Epithelial cell of esophagus (primary cell): ENCODE data around the gene FARS2.
A peak's percentile ranks its signal among the peaks of the same experiment; 100 is the strongest.

Experiments
- DNase-seq: peaks from one replicate; pipeline ENCODE4 v3.0.0; 2010; ENCODE audit warnings: low read depth
- H3K4me3 ChIP-seq: 2 replicates; pipeline ENCODE4 v1.5.1; 2011; ENCODE audit warnings: mild to moderate bottlenecking, low read length, control low read depth
- TF ChIP-seq, protein P1 (sequence below): IDR thresholded peaks from 2 replicates; pipeline ENCODE4 v1.5.1; 2011; ENCODE audit warnings: low read depth, mild to moderate bottlenecking, low read length, control low read depth, inconsistent platforms; ENCODE audit not compliant: insufficient read depth; ENCODE audit errors: missing control alignments

The FARS2 gene

DNA sequence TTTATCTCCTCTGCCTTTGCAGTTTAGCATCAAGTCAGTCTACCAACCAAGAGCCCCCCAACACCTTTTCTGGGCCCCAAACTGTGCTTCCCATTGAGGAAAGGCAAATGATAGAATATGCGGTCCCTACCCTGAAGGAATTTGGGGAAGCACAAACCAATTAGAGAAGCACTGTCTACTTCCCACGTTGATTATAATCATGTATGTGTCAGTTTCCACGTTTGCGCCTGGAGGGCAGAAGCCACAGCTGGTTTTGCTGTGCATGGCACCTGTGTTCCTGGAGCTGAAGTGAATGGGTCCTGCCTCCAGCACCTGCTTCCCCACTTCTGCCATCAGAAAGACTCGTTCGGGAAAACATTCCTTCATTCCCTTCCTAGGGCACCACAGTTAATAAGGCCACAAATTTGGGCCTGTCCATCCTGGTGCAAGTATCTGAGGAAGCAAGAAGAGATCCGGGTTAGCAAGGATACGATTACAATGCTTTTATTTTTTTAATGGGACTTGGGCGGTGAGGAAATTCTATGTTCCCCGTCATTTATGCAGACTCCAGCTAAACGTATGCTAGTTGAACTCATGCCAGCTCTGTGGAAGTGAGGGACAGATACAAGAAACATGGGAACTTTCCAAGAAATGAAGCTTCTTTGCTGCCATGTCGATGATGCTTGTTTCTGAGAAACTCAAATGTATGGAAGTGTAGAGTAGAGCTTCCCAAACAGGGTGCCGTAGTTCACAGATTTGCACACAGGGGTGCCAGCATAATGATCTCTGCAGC is 411.9 kb downstream of the FARS2 start:
- H3K4me3 ChIP-seq = no peak overlapping the region
- TF ChIP-seq, protein P1, sequence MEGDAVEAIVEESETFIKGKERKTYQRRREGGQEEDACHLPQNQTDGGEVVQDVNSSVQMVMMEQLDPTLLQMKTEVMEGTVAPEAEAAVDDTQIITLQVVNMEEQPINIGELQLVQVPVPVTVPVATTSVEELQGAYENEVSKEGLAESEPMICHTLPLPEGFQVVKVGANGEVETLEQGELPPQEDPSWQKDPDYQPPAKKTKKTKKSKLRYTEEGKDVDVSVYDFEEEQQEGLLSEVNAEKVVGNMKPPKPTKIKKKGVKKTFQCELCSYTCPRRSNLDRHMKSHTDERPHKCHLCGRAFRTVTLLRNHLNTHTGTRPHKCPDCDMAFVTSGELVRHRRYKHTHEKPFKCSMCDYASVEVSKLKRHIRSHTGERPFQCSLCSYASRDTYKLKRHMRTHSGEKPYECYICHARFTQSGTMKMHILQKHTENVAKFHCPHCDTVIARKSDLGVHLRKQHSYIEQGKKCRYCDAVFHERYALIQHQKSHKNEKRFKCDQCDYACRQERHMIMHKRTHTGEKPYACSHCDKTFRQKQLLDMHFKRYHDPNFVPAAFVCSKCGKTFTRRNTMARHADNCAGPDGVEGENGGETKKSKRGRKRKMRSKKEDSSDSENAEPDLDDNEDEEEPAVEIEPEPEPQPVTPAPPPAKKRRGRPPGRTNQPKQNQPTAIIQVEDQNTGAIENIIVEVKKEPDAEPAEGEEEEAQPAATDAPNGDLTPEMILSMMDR = no peak
- peak; percentile 26 for DNase-seq

DNA sequence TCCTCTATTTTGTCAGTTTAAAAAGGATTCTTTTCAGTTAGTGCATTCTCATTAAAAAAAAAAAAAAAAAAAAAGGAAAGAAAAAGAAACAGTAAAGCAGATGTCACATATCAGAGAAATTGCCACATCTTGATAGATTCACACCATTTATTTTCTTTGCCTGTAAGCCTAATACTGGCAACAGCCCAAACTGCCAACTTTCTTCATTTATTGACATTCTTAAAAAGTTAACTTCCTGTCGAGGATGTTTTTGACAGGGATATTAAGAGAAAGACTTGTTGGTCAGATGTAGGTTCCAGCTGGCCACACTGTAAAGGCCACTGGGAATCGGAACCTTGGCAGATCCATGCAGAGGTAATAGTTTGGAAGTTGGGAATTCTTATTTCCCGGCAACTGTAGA is 412.8 kb downstream of the FARS2 start:
- H3K4me3 ChIP-seq = no peak overlapping the region
- no peak for DNase-seq
- TF ChIP-seq, protein P1 = no peak

DNA sequence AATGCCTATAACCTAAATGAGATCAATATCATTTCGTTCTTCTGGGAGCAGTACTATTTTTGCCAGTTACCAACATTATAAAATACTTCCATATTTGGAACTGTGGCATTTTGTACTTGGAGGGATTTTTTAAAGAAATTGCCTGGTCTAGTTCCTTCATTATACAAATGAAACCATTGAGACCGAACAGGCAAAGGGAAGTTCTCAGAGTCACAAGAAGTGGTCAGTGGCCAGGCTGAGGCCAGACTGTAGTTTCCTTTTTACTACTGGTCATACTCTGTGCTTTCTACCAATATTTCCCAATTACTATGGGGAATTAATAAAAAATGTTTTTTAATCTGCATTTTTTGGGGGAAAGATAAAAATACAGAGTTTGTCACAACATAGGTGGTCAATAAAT is 413.4 kb downstream of the FARS2 start:
- H3K4me3 ChIP-seq = no peak overlapping the region
- DNase-seq = no peak
- TF ChIP-seq, protein P1 = no peak

DNA sequence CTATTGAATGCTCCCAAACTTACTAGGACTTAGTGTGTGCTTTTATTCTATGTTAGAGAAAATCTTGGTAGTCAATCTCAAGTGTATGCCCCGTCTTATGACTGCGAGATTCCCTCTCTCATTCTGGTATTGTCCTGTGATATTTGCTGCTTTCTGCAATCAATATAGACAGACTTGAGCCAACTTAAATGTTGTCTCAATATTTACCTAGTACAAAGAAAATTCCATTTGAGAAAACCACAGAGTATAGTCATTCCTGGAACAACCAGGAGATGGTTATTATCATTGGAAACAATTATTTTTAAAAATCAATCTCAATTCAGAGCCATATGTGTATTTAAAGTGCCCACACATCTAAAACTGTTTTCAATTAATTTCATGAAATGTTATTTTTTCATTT is 415.4 kb downstream of the FARS2 start:
- no peak for DNase-seq
- TF ChIP-seq, protein P1 = no peak
- H3K4me3 ChIP-seq = no peak overlapping the region

DNA sequence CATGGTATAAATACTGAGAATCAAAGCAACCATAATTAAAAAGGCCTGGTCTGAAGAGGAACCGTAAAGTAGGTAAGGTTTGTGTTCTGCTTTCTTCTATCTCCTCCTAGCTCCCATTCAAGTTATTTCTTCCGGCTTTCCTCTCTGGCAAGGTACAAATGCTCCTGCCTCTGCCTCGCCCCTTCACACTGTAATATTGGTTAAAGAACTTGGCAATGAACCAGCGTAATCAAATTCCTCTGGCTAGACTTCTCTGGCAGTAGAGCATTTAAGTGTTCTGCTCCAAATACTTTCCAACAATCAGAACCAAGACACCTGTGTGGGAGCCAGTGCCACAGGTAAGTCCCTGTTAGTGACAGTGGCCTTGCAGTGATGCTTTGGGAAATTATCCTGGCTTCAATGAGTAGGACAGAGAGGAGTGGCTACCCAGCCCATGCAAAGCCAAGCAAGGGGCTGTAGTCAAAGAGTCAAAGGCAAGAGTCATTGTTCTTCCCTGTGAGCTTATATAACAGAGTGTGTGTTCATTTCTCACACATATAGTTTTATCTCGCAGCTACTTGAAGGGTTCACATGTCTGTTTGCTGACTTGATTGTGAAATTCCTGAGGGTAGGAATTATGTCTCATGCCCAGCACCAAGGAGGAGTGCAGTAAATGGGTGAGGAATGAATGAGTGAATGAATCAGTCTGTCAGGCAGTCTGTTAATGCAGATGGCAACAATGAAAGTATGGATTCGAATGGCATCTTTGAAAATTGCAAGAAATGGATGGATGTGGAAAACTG is 416.1 kb downstream of the FARS2 start:
- DNase-seq = peak; percentile 71
- H3K4me3 ChIP-seq = no peak overlapping the region
- TF ChIP-seq, protein P1 = no peak

DNA sequence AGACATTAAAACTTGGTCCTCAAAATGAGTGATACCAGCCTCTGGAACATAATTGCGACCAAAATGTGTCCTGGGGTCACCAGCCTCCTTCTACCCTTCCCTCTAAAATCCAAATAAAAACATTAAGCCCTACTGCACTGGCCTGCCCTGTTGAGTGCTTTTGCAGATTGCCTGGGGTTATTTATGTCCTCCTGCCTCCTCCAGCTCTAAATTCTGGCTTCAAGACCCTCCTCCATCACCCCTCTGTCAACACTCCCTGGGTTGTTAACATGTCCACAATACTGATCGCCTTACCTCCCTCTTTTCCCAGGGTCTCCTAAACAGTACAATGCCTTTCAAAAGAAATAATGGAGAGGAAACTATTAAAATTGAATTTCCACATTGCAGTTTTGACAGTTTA is 418.0 kb downstream of the FARS2 start:
- H3K4me3 ChIP-seq = no peak overlapping the region
- no peak for DNase-seq
- TF ChIP-seq, protein P1 = no peak

DNA sequence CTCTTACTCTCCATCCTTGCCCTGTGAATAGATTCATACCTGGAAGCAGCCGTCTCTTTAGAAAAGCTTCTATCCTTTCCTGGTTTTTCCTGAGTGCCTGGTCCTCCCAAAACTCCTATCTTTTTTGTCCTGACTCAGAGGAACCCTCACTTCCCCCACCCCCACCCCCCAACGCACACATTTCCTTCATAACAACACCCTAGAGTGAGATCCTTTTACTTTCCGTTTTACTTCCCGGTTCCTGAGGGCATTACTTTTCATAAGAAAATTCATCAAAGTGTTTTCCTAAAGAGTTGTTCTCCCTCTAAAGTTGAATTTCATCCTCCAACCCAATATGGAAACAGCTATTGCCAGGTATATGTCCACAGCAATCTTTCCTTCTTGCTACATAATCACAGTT is 418.4 kb downstream of the FARS2 start:
- H3K4me3 ChIP-seq = no peak overlapping the region
- TF ChIP-seq, protein P1 = no peak
- no peak for DNase-seq
